Transverse colon (tissue), 4 donors: Measurements from ENCODE around the gene PDE4D.

Experiments used
- EP300 ChIP-seq: sonication (generic); formaldehyde crosslinking; IDR thresholded peaks from one replicate; pipeline ENCODE4 v1.6.1; 2017; ENCODE audit warnings: antibody characterized with exemption, low read depth
- POLR2AphosphoS5 ChIP-seq, 3 donors: sonication (generic); formaldehyde crosslinking; IDR thresholded peaks; one replicate each; pipeline ENCODE4 v1.6.1; 2016; ENCODE audit warnings: antibody characterized with exemption in 3 of 3
- TF ChIP-seq, protein P1 (sequence below), 5 experiments: fragments of 200-600 bp in 3 of 5; fragments of 450-650 bp in 2 of 5; sonication (generic) in 3 of 5; IDR thresholded peaks; 1 replicate in 2 of 5; 2 replicates in 3 of 5; pipeline ENCODE4 v1.5.1; 2016 to 2017; ENCODE audit warnings: antibody characterized with exemption in 5 of 5, inconsistent platforms in 3 of 5, mild to moderate bottlenecking in 2 of 5, moderate library complexity in 1 of 5

DNA sequence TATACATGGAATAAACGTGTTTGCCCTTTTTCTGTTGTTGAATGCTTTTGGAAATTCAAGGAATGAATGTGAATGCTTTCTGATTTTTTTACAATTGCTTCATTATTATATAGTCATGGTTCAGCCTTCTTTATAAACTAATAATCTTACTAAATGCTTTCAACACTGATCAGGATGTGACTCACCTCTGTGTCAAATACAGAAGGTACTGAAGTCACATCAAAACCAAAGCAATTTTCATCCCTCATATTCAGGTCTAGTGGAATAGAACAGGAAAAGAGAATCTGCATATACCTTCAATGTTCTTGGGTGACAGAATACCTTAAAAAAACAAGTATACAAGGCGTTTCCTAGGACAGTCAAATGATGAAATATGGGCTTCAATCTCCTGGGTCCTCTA, 170.7 kb downstream of the PDE4D start:
- TF ChIP-seq, protein P1, sequence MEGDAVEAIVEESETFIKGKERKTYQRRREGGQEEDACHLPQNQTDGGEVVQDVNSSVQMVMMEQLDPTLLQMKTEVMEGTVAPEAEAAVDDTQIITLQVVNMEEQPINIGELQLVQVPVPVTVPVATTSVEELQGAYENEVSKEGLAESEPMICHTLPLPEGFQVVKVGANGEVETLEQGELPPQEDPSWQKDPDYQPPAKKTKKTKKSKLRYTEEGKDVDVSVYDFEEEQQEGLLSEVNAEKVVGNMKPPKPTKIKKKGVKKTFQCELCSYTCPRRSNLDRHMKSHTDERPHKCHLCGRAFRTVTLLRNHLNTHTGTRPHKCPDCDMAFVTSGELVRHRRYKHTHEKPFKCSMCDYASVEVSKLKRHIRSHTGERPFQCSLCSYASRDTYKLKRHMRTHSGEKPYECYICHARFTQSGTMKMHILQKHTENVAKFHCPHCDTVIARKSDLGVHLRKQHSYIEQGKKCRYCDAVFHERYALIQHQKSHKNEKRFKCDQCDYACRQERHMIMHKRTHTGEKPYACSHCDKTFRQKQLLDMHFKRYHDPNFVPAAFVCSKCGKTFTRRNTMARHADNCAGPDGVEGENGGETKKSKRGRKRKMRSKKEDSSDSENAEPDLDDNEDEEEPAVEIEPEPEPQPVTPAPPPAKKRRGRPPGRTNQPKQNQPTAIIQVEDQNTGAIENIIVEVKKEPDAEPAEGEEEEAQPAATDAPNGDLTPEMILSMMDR (IDR thresholded peaks at IDR 0.05): no peak
- no peak for TF ChIP-seq EP300
- TF ChIP-seq POLR2AphosphoS5 (IDR thresholded peaks at IDR 0.05): no peak
